GM23248 (cell line): ENCODE results near the gene ZDBF2.

ENCODE experiments used
- EZH2 ChIP-seq: fragments of 200-600 bp; sonication (generic); IDR thresholded peaks from 2 replicates; pipeline ENCODE4 v1.6.1; 2018; ENCODE audit warnings: antibody characterized with exemption, mild to moderate bottlenecking; ENCODE audit not compliant: insufficient read depth, poor library complexity, severe bottlenecking
- EZH2phosphoT487 ChIP-seq: fragments of 200-600 bp; sonication (generic); IDR thresholded peaks from 2 replicates; pipeline ENCODE4 v1.6.1; 2018; ENCODE audit warnings: antibody characterized with exemption, moderate library complexity, mild to moderate bottlenecking, low read depth; ENCODE audit not compliant: insufficient read depth

DNA sequence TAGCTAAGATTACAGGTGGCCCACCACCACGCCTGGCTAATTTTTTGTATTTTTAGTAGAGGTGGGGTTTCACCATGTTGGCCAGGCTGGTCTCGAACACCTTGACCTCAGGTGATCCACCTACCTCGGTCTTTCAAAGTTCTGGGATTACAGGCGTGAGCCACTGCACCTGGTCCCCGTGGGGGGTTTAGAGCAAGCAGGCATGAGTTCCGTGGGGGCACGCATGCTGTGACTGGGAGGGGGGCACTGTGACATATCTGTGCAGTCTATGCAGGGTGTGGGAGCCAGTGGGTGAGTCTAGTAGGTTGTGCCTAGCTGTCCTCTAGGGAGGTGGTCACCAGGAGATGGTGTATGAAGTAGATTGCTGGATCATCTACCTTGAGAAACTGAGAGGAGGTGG is 16.6 kb upstream of the ZDBF2 start:
- TF ChIP-seq EZH2 (no peak), EZH2phosphoT487 (no peak)
